Upper lobe of right lung (tissue), 1 donor: Measurements from ENCODE around the gene ELOVL1. TPM values are rescaled to one million over a fixed set of nuclear protein-coding genes. Genes with fewer than 3 reads are reported as not detected.
"Not testable (repeated sequence)": the region's sequence is repeated elsewhere in the genome, so short reads cannot be mapped to it uniquely, and the experiment has no call there.

Experiments used
- ATAC-seq: fragments of 200-7000 bp; cut with Tn5 transposase; one replicate; pipeline ENCODE4 v1.9.1; 2020; ENCODE audit warnings: mild to moderate bottlenecking, moderate library complexity
- DNase-seq: peaks from one replicate; pipeline ENCODE4 v3.0.0-alpha.2; 2020
- H3K27ac ChIP-seq: fragments of 200-600 bp; one replicate; pipeline ENCODE4 v1.8.0; 2022
- H3K27me3 ChIP-seq: fragments of 200-600 bp; one replicate; pipeline ENCODE4 v1.8.0; 2022; ENCODE audit warnings: mild to moderate bottlenecking
- H3K36me3 ChIP-seq: fragments of 200-600 bp; one replicate; pipeline ENCODE4 v1.8.0; 2022
- H3K4me1 ChIP-seq: fragments of 200-600 bp; one replicate; pipeline ENCODE4 v1.8.0; 2022
- H3K4me3 ChIP-seq: fragments of 200-600 bp; one replicate; pipeline ENCODE4 v1.8.0; 2022; ENCODE audit warnings: mild to moderate bottlenecking
- H3K9me3 ChIP-seq: fragments of 200-600 bp; one replicate; pipeline ENCODE4 v1.8.0; 2022
- intact Hi-C: fragments of 100-400 bp; cut with DNase I; formaldehyde crosslinking; loops from one replicate; pipeline ENCODE4 v1.11.0; 2022
- long read RNA-seq: library from polyadenylated mRNA; unstranded; transcript quantifications from one replicate; pipeline ENCODE4 v2.0.0, GENCODE V29; 2021
- total RNA-seq: library from RNA; stranded (reverse); fragmentation: NEBNext Ultra II Directional; extraction: Animal tissue kit (Norgen Biotek cat#: 25700); gene quantifications from one replicate; pipeline ENCODE4 v1.2.1, GENCODE V29; 2021
- TF ChIP-seq, protein P1 (sequence below): fragments of 200-600 bp; IDR thresholded peaks from one replicate; pipeline ENCODE4 v1.8.0; 2022; ENCODE audit warnings: antibody characterized with exemption
- donor health status: DM: no; HTN: yes; CAD: no; lungs with severe emphysema.

The ELOVL1 gene
- 98.9 TPM for total RNA-seq
- long read RNA-seq, transcript ELOVL1-201 (8 exons, 1,477 nt), result major isoform, 118 of 157 reads
- long read RNA-seq, transcript ELOVL1-216 (8 exons, 1,625 nt), result minor isoform, 7 of 157 reads
- long read RNA-seq, partial matches to known transcripts, result 8 of 157 reads
- long read RNA-seq, other reads (novel, unspliced or antisense), result 21 of 157 reads

DNA sequence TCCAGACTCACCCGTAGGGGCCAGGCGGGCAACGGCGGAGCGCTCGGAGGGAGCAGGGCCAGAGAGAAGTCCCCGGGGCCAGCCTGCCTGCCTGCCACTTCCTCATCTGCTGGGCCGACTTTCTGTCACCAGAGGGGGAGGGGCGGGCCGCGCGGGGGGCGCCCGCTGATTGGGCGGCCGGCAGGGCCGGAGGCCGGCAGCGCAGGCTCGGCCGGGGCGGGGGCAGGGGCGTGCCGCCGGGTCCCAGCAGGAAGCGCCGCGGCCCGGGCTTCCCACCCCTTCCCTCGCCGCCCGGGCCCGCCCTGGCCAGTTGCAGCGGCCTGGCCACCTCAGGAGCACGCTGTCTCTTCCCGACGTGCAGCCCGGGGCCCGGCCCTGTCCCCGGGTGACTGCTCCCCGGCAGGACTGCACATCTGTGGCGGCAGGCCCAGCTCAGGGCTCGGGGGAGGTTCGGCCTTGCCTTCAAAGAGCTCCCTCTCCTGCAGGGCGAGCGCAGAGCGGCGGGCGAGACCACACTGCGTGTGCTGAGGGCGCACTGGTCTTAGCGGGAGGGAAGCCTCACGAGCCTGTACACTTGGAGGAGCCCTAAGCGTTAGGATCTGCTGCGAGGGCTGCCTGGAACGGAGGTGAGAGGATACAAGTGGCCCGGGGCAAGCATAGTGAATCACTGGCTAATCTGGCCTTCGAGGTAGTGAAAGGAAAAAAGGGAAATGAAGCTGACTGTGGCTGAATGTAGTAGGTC, at the start of gene ELOVL1:
Gene ELOVL1 (minus strand): TSS at position 108 of the 742 bp plus-strand sequence. CDS start 2,402 bp downstream, outside the sequence.
- intact Hi-C loops, result no loop called here
- peaks cover 24% of the 10 kb centered on the region for H3K36me3 ChIP-seq
- H3K27ac ChIP-seq, result peak within 1 kb of the TSS; percentile 96
- TF ChIP-seq, protein P1, sequence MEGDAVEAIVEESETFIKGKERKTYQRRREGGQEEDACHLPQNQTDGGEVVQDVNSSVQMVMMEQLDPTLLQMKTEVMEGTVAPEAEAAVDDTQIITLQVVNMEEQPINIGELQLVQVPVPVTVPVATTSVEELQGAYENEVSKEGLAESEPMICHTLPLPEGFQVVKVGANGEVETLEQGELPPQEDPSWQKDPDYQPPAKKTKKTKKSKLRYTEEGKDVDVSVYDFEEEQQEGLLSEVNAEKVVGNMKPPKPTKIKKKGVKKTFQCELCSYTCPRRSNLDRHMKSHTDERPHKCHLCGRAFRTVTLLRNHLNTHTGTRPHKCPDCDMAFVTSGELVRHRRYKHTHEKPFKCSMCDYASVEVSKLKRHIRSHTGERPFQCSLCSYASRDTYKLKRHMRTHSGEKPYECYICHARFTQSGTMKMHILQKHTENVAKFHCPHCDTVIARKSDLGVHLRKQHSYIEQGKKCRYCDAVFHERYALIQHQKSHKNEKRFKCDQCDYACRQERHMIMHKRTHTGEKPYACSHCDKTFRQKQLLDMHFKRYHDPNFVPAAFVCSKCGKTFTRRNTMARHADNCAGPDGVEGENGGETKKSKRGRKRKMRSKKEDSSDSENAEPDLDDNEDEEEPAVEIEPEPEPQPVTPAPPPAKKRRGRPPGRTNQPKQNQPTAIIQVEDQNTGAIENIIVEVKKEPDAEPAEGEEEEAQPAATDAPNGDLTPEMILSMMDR, result peak; percentile 23
- peaks cover 24% of the 10 kb centered on the region for H3K4me1 ChIP-seq
- ATAC-seq (peak; percentile 95), DNase-seq (peak; percentile 98)
- peak within 1 kb of the TSS; percentile 83 for H3K4me3 ChIP-seq
- no peaks in the 10 kb centered on the region for H3K9me3 ChIP-seq
- H3K27me3 ChIP-seq, result no peaks in the 10 kb centered on the region

DNA sequence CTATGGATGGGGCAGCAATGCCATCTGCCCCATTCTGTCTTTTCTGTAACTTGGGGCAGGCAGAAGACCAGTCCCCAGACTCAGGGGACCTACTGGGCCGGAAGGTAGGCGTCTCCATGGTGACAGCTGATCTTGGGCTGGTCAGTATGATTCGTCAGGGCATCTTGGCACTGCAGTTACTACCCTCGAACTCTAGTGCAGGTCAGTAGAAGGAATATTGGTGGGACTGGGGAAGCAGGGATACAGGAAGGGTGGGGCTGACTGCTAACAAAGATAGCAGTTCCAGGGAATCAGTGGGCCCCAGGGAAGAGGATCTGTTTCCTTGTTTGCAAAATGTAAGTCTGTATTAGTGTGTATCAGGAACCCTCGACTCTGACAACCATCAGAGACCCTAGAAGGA, 48.1 kb upstream of the ELOVL1 start:
- peaks cover 57% of the 10 kb centered on the region for H3K36me3 ChIP-seq

DNA sequence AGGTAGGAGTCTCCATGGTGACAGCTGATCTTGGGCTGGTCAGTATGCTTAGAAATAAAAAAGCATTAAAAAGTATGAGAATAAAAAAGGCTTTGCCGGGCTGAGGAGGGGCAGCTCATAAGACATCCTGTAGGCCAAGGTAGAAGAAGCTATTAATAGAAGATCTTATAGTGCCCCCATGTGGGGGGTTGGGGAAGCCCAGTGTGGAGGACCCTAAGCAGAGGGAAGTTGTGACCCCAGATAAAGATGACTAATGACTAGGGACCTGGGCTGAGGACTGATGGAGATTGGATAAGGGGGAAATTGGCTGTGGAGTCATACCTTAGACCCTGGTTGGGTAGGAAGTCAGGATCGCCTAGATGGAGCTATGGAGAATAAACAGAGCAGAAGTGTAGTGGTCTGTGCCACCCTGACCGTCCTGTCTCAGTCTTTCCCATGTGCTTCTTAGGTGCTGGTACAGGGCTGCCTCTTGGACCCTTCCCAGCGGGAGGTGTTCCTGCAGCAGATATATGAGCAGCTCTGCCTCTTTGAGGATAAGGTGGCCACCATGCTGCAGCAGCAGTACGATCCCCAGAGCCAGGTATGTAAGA, 46.9 kb upstream of the ELOVL1 start:
- no peak for DNase-seq
- Histone ChIP-seq H3K9me3 (no peaks in the 10 kb centered on the region), H3K36me3 (peaks cover 55% of the 10 kb centered on the region), H3K4me1 (no peaks in the 10 kb centered on the region), H3K4me3 (no peak overlapping the region), H3K27me3 (no peaks in the 10 kb centered on the region), H3K27ac (no peak overlapping the region)
- ATAC-seq, result peak; percentile 93
- TF ChIP-seq, protein P1, result peak; percentile 71
- intact Hi-C loops, result loop anchor here (5.0 kb wide), 1 partner anchor 187 kb away; no protein-coding TSS in a partner anchor

More for the DNA sequence above, 48.1 kb upstream of the ELOVL1 start:
- TF ChIP-seq, protein P1, result no peak
- intact Hi-C loops, result no loop called here
- ATAC-seq (peak; percentile 17), DNase-seq (no peak)
- peak overlapping the region; percentile 1 for H3K27ac ChIP-seq
- no peaks in the 10 kb centered on the region for H3K4me1 ChIP-seq
- no peak overlapping the region for H3K4me3 ChIP-seq
- no peaks in the 10 kb centered on the region for H3K9me3 ChIP-seq
- H3K27me3 ChIP-seq, result no peaks in the 10 kb centered on the region

DNA sequence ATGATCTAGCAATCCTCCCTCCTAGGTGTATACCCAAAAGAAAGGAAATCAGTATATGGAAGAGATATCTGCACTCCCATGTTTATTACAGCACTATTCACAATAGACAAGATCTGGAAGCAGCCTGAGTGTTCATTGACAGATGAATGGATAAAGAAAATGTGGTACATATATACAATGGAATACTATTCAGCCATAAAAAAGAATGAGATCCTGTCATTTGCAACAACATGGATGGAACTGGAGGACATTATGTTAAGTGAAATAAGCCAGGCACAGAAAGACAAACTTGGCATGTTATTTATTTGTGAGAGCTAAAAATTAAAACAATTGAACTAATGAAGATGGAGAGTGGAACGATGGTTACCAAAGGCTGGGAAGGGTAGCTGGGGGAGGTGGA, 45.6 kb upstream of the ELOVL1 start:
- not testable (repeated sequence) for H3K4me1 ChIP-seq, H3K27ac ChIP-seq, H3K4me3 ChIP-seq, DNase-seq, H3K9me3 ChIP-seq, ATAC-seq, H3K27me3 ChIP-seq
- H3K36me3 ChIP-seq, result peaks cover 55% of the 10 kb centered on the region
- intact Hi-C loops, result loop anchor here (5.0 kb wide), 1 partner anchor 186 kb away; no protein-coding TSS in a partner anchor

DNA sequence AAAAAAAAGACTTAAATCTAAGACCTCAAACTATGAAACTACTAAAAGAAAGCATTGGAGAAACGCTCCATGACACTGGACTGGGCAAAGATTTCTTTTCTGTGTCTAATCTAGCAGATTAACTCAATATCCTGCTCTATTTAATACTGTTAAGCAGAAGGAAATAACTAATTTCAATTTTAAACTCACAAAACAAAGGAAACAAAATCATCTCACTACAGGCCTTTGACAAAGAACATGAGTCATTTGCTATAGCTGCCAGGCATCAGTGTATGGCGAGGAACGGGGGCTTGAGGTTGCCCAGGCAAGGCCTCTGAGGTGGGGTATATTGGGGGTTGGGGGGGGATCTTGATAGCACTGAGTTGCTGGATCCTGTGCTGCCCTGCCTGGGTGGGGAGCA, 42.8 kb upstream of the ELOVL1 start:
- Histone ChIP-seq H3K4me1 (no peaks in the 10 kb centered on the region), H3K27me3 (no peaks in the 10 kb centered on the region), H3K9me3 (no peaks in the 10 kb centered on the region), H3K27ac (no peak overlapping the region), H3K4me3 (no peak overlapping the region), H3K36me3 (peaks cover 52% of the 10 kb centered on the region)
- no peak for ATAC-seq
- TF ChIP-seq, protein P1, result no peak
- intact Hi-C loops, result loop anchor here (5.0 kb wide), 1 partner anchor 183 kb away; no protein-coding TSS in a partner anchor
- no peak for DNase-seq

DNA sequence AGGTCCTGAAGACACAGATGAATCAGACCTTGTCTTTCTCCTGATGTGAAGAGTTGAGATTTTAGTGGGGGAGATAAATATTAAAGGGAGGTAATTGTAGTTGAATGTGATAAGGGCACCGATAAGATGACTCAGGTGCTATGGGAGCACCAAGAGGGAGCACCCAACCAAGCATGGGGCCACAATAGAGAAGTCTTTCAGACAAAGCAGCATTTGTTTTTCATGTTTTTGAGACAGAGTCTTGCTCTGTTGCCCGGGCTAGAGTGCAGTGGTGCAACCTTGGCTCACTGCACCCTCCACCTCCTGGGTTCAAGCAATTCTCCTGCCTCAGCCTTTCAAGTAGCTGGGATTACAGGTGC, 38.0 kb upstream of the ELOVL1 start:
- no peaks in the 10 kb centered on the region for H3K27me3 ChIP-seq
- no peak overlapping the region for H3K27ac ChIP-seq
- TF ChIP-seq, protein P1, result no peak
- no peaks in the 10 kb centered on the region for H3K4me1 ChIP-seq
- intact Hi-C loops, result no loop called here
- H3K4me3 ChIP-seq, result no peak overlapping the region
- peaks cover 74% of the 10 kb centered on the region for H3K36me3 ChIP-seq
- H3K9me3 ChIP-seq, result no peaks in the 10 kb centered on the region
- no peak for DNase-seq
- ATAC-seq, result no peak
